Measurements from ENCODE around the gene COL5A1. TPM values are rescaled to one million over a fixed set of nuclear protein-coding genes. Genes with fewer than 3 reads are reported as not detected.

COL5A1 gene
- total and polyA plus RNA-seq, 11 donors = 7.6 to 91.3 (median 13.4) TPM

GRCh38 chr9:134839455-134840125, 198.0 kb downstream of the COL5A1 start:
- no peaks in the 10 kb centered on the region for H3K27me3 ChIP-seq
- DNase-seq (no peak), ATAC-seq (no peak)
- no peak overlapping the region for H3K27ac ChIP-seq
- TF ChIP-seq CTCF (IDR thresholded peaks at IDR 0.05) (no peak), POLR2A (IDR thresholded peaks at IDR 0.05) (no peak)
- H3K36me3 ChIP-seq = peaks cover 0 to 66% (median 5%) of the 10 kb centered on the region in 9 donors
- no peak overlapping the region for H3K4me3 ChIP-seq
- intact Hi-C loops (cut with DNase I) = no loop called here
- H3K4me1 ChIP-seq = peaks cover 0 to 3% (median 0%) of the 10 kb centered on the region in 12 donors
- no peaks in the 10 kb centered on the region for H3K9me3 ChIP-seq
- WGBS, 4 donors = 91 to 97% (median 96%) methylated on average over 12 to 21 of the region's 21 CpGs

GRCh38 chr9:134840511-134840910, 198.9 kb downstream of the COL5A1 start:
- 83 to 95% (median 93%) methylated on average over 7 to 12 of the region's 12 CpGs for WGBS, 4 donors
- DNase-seq (no peak), ATAC-seq (no peak)
- peaks cover 0 to 66% (median 5%) of the 10 kb centered on the region in 9 donors for H3K36me3 ChIP-seq
- no peak overlapping the region for H3K4me3 ChIP-seq
- H3K4me1 ChIP-seq = peaks cover 0 to 3% (median 0%) of the 10 kb centered on the region in 12 donors
- TF ChIP-seq CTCF (IDR thresholded peaks at IDR 0.05) (no peak), POLR2A (IDR thresholded peaks at IDR 0.05) (no peak)
- no peaks in the 10 kb centered on the region for H3K27me3 ChIP-seq
- no peaks in the 10 kb centered on the region for H3K9me3 ChIP-seq
- intact Hi-C loops (cut with DNase I) = no loop called here
- H3K27ac ChIP-seq = no peak overlapping the region

- H3K4me1 ChIP-seq = no peaks in the 10 kb centered on the region
- WGBS, 4 donors = 94 to 96% (median 95%) methylated on average over 15 of the region's 15 CpGs
- intact Hi-C loops (cut with DNase I) = no loop called here
- H3K27me3 ChIP-seq = no peaks in the 10 kb centered on the region
- H3K9me3 ChIP-seq = no peaks in the 10 kb centered on the region
- H3K27ac ChIP-seq = no peak overlapping the region
- DNase-seq (no peak), ATAC-seq (no peak)
- no peak overlapping the region for H3K4me3 ChIP-seq
- H3K36me3 ChIP-seq = peaks cover 0 to 58% (median 5%) of the 10 kb centered on the region in 9 donors
- TF ChIP-seq POLR2A (IDR thresholded peaks at IDR 0.05) (no peak), CTCF (IDR thresholded peaks at IDR 0.05) (no peak)
Observed at GRCh38 chr9:134841180-134841904, 199.7 kb downstream of the COL5A1 start.

GRCh38 chr9:134842321-134842720, 200.7 kb downstream of the COL5A1 start:
- no peak for TF ChIP-seq CTCF (IDR thresholded peaks at IDR 0.05)
- Histone ChIP-seq H3K27me3 (no peaks in the 10 kb centered on the region), H3K4me1 (no peaks in the 10 kb centered on the region), H3K9me3 (no peaks in the 10 kb centered on the region), H3K27ac (no peak overlapping the region), H3K4me3 (no peak overlapping the region), H3K36me3 (peaks cover 0 to 50% (median 5%) of the 10 kb centered on the region in 9 donors)
- intact Hi-C loops (cut with DNase I) = no loop called here
- peak in 1 of 4 donors; percentile 19 for ATAC-seq
- 91 to 93% (median 92%) methylated on average over 20 to 22 of the region's 22 CpGs for WGBS, 4 donors
- DNase-seq = no peak

Measured in heart left ventricle (tissue), 16 donors.